Gastrocnemius medialis (tissue), 4 donors: ENCODE results near the gene CIAO3. TPM values are rescaled to one million over a fixed set of nuclear protein-coding genes. Genes with fewer than 3 reads are reported as not detected.

Experiments
- ATAC-seq, 2 donors: fragments of 150-250 bp; one replicate each; pipeline ENCODE4 v1.9.1; 2016
- DNase-seq, 2 donors: peaks; one replicate each; pipeline ENCODE4 v3.0.0-alpha.2; 2019
- H3K27ac ChIP-seq, 4 donors: fragments of 200-600 bp; sonication (generic); 1 replicate in 1 of 4; 2 replicates in 3 of 4; pipeline ENCODE4 v1.5.1; 2016 to 2018; ENCODE audit warnings: mild to moderate bottlenecking in 2 of 4, moderate library complexity in 1 of 4
- H3K27me3 ChIP-seq, 3 donors: fragments of 200-600 bp; sonication (generic) in 2 of 3; 1 replicate in 1 of 3; 2 replicates in 2 of 3; pipeline versions ENCODE4 v1.5.1 to v1.6.0; 2016 to 2019; ENCODE audit warnings: mild to moderate bottlenecking in 1 of 3, moderate library complexity in 1 of 3
- H3K36me3 ChIP-seq, 2 donors: fragments of 200-600 bp; sonication (generic) in 1 of 2; one replicate each; pipeline ENCODE4 v1.5.1; 2017 to 2018
- H3K4me1 ChIP-seq, 2 donors: fragments of 200-600 bp; sonication (generic) in 1 of 2; one replicate each; pipeline ENCODE4 v1.5.1; 2016 to 2017; ENCODE audit warnings: mild to moderate bottlenecking in 2 of 2
- H3K4me3 ChIP-seq, 4 donors: fragments of 200-600 bp; sonication (generic) in 3 of 4; 1 replicate in 1 of 4; 2 replicates in 3 of 4; pipeline ENCODE4 v1.5.1; 2016 to 2019; ENCODE audit warnings: mild to moderate bottlenecking in 2 of 4
- H3K9me3 ChIP-seq, 3 donors: fragments of 200-600 bp; sonication (generic) in 2 of 3; 1 replicate in 1 of 3; 2 replicates in 2 of 3; pipeline ENCODE4 v1.5.1; 2016 to 2019
- POLR2A ChIP-seq, 2 donors: fragments of 450-650 bp; IDR thresholded peaks; one replicate each; pipeline ENCODE4 v1.6.1; 2017; ENCODE audit warnings: antibody characterized with exemption in 2 of 2, mild to moderate bottlenecking in 2 of 2, moderate library complexity in 2 of 2
- in situ Hi-C, 4 donors: fragments of 200-750 bp; cut with MboI; loops; one replicate each; pipeline versions ENCODE4 v1.15.0 to v1.8.0; 2017; ENCODE audit warnings: low sequenced_read_pairs in 4 of 4
- intact Hi-C: fragments of 100-400 bp; cut with DNase I; formaldehyde crosslinking; loops from one replicate; pipeline ENCODE4 v1.15.1; 2023; ENCODE audit warnings: low total_unique reads
- total RNA-seq, 4 donors: library from RNA; depleted of rRNA; stranded (reverse); fragments of >200 nt; gene quantifications; one replicate each; pipeline versions ENCODE4 v1.1.0 to v1.2.3, GENCODE V29; 2016
- TF ChIP-seq, protein P1 (sequence below), 5 experiments: fragments of 450-650 bp in 3 of 5; fragments of 200-600 bp in 2 of 5; sonication (generic) in 2 of 5; IDR thresholded peaks in 4 of 5; conservative IDR thresholded peaks in 1 of 5; 1 replicate in 4 of 5; 2 replicates in 1 of 5; pipeline ENCODE4 v1.5.1; 2016 to 2019; ENCODE audit warnings: antibody characterized with exemption in 5 of 5, mild to moderate bottlenecking in 3 of 5, moderate library complexity in 3 of 5

CIAO3 gene
- total RNA-seq, 4 donors from 2014 or later, result 16.1 to 48.5 (median 21.6) TPM

DNA sequence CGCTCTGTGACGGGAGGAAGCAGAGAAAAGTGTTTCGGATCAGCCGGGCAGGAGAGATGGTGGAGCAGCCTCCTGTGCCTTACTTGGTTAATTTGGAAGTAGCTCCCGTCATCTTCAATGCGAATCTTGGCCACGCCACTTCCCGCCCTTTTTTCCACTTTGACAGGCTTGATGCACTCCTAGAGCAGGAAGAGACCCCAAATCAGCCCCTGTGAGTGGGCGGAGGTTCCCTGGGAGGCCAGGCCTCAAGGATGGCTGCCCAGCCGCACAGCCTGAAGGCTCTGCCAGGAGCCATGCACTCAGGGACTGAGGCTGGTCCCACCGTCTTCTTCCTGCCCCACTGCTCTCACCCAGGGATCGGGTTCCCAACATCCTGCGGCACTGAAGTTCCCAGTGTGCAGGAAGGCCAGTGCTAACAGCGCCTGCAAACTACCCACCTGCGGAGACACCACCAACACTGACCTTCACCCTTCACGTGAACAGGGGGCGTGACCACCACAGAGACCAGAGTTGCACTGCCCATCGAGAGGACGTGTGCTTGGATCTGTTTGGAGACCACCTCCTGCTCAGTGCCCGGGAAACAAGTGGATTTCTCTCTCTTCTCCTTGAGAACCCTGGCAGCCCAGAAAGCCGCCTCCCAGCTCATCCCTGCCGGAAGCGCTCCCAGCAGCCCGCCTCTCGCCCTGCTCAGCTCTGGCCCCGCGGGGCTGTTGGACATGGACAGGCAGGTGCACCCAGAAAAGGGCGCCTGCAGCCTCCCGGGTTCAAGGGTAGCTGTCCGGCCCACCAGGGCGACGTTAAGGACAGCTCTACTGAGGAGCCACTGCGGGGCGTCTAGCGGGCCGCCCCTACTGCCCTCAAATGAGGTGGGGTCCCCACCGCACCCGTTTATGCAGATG lies 988 bp downstream of the CIAO3 start:
- in situ Hi-C loops, result no loop called here
- ATAC-seq (no peak), DNase-seq (no peak)
- H3K27ac ChIP-seq, result peak overlapping the region in 1 of 4 donors; percentile 80
- H3K9me3 ChIP-seq, result no peaks in the 10 kb centered on the region
- TF ChIP-seq, protein P1, sequence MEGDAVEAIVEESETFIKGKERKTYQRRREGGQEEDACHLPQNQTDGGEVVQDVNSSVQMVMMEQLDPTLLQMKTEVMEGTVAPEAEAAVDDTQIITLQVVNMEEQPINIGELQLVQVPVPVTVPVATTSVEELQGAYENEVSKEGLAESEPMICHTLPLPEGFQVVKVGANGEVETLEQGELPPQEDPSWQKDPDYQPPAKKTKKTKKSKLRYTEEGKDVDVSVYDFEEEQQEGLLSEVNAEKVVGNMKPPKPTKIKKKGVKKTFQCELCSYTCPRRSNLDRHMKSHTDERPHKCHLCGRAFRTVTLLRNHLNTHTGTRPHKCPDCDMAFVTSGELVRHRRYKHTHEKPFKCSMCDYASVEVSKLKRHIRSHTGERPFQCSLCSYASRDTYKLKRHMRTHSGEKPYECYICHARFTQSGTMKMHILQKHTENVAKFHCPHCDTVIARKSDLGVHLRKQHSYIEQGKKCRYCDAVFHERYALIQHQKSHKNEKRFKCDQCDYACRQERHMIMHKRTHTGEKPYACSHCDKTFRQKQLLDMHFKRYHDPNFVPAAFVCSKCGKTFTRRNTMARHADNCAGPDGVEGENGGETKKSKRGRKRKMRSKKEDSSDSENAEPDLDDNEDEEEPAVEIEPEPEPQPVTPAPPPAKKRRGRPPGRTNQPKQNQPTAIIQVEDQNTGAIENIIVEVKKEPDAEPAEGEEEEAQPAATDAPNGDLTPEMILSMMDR (IDR thresholded peaks at IDR 0.05 in 4 of 5, conservative IDR thresholded peaks at IDR 0.05 in 1 of 5), result no peak
- no peak for TF ChIP-seq POLR2A (IDR thresholded peaks at IDR 0.05)
- peaks cover 3 to 6% (median 5%) of the 10 kb centered on the region in 3 donors for H3K27me3 ChIP-seq
- intact Hi-C loops, result no loop called here
- H3K4me1 ChIP-seq, result peaks cover 11% of the 10 kb centered on the region in 2 donors
- peaks cover 0 to 32% of the 10 kb centered on the region in 2 donors for H3K36me3 ChIP-seq
- peak overlapping the region; percentile 64 to 99 (median 94) for H3K4me3 ChIP-seq

DNA sequence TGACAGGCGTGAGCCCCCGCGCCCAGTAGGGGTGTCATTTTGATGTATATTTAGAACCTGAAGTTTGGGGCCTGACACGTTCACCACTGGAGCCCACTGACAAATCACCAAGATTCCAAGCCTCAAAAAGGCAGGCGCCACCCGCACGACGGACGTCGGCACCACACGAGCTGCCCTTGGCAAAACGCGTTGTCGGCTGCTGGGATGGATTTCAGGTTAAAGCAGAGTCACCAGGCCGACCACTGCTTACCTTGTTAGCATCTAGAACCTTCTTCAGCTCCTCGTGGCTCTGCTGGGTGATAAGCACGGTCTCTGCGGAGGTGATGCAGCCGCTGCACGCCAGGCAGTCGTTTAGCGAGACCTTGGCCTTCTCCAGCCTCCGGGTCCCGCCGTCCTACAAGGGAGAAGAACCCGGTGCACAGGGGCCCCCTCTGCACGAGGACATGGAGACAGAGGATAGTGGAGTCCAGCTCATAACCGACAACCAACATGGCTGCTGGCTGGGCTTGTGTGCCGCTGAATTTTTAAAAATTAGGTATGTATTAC lies 3.8 kb downstream of the CIAO3 start:
- TF ChIP-seq, protein P1 (IDR thresholded peaks at IDR 0.05 in 4 of 5, conservative IDR thresholded peaks at IDR 0.05 in 1 of 5), result no peak
- TF ChIP-seq POLR2A (IDR thresholded peaks at IDR 0.05), result no peak

DNA sequence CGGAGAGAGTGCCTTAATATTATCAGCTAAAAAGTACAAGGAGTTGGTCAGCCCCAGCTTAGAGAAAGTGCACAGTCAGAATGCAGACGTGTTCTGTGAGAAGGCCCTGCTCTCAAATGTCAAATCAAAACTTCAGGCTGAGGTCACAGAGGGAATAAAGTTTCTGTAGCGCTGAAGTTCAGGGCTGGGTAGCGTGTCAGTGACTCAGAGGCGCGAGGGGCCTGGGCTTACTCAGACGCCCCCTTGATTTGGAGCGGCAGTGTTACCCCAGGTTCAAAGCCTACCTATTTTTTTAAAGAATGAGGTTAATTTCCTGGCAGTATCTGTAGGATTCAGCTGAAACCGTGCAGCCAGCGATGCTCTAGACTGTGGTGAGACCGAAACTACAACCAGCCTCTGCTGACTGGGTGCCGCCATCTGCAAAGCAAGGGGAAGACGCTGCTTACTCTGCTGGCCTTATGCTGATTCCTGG lies 4.8 kb downstream of the CIAO3 start:
- intact Hi-C loops (no loop called here), in situ Hi-C loops (no loop called here)
- TF ChIP-seq POLR2A (IDR thresholded peaks at IDR 0.05), result no peak
- TF ChIP-seq, protein P1 (IDR thresholded peaks at IDR 0.05 in 4 of 5, conservative IDR thresholded peaks at IDR 0.05 in 1 of 5), result no peak
- Histone ChIP-seq H3K4me3 (no peak overlapping the region), H3K9me3 (no peaks in the 10 kb centered on the region), H3K27ac (no peak overlapping the region), H3K36me3 (peaks cover 0 to 62% of the 10 kb centered on the region in 2 donors), H3K27me3 (no peaks in the 10 kb centered on the region), H3K4me1 (peaks cover 7 to 8% of the 10 kb centered on the region in 2 donors)
- DNase-seq (no peak), ATAC-seq (no peak)

More for the DNA sequence above, 3.8 kb downstream of the CIAO3 start:
- no peaks in the 10 kb centered on the region for H3K27me3 ChIP-seq
- peaks cover 0 to 60% of the 10 kb centered on the region in 2 donors for H3K36me3 ChIP-seq
- no peak overlapping the region for H3K27ac ChIP-seq
- H3K4me3 ChIP-seq, result no peak overlapping the region
- no peaks in the 10 kb centered on the region for H3K9me3 ChIP-seq
- ATAC-seq, result no peak
- intact Hi-C loops, result no loop called here
- H3K4me1 ChIP-seq, result peaks cover 11% of the 10 kb centered on the region in 2 donors
- in situ Hi-C loops, result no loop called here
- DNase-seq, result no peak

DNA sequence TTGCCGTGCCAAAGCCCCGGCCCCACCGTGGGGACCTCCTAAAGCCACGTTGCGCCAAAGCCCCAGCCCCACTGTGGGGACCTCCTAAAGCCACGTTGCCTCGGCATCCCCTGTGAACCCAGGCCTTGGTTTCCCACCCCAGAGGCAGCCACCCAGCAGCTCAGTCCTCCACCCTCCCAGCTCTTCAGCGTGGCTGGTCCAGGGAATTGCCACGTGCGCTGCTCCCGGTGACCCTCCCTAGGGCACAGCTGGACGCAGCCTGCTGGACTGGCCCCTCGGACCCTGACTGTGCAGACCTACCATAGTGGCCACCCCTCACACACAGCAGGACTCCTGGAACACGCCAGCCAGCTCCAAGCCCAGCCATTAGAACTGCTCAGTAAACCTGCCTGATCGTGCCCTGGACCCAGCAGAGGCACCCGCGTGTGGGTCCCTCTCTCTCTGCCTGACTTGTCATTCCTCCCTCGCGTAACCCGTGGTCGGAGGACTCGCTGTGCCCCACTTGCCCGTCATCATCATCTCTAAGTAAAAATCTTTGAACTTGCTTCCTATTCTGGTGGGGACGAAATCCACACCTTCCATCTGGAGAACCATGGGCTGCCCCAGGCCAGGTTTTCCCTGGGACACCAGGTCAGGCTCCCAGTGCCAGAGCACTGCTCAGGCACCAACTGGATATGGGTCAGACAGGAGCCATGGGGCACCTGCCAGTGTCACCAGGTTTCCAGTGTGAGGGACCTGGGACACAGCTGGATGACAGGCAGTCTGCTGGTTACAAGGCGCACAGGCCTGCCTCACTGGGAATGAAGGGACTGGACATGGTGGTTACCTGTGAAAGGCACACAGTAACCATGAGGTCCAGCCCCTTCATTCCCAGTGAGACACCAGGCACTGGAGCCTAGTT lies 5.6 kb downstream of the CIAO3 start:
- Histone ChIP-seq H3K4me3 (no peak overlapping the region), H3K27ac (no peak overlapping the region), H3K9me3 (no peaks in the 10 kb centered on the region), H3K27me3 (no peaks in the 10 kb centered on the region), H3K4me1 (peaks cover 7% of the 10 kb centered on the region in 2 donors), H3K36me3 (peaks cover 0 to 68% of the 10 kb centered on the region in 2 donors)
- intact Hi-C loops (no loop called here), in situ Hi-C loops (no loop called here)
- no peak for TF ChIP-seq POLR2A (IDR thresholded peaks at IDR 0.05)
- TF ChIP-seq, protein P1 (IDR thresholded peaks at IDR 0.05 in 4 of 5, conservative IDR thresholded peaks at IDR 0.05 in 1 of 5), result no peak
- ATAC-seq (no peak), DNase-seq (no peak)
